Stimulated activated naive CD8-positive, alpha-beta T cell treated with anti-CD3 and anti-CD28 coated beads, Interleukin-15, Interleukin-2, amounts not matched to agents 100 U/mL and 50 U/mL, for 24 hours (primary cell): ENCODE data around the gene BRMS1.
A peak's percentile ranks its signal among the peaks of the same experiment; 100 is the strongest.
"Not testable (repeated sequence)": the region's sequence is repeated elsewhere in the genome, so short reads cannot be mapped to it uniquely, and the experiment has no call there.

Experiments used
- ATAC-seq: fragments of 150-1000 bp; cut with Tn5 transposase; one replicate; pipeline ENCODE4 v1.10.0; 2021
- DNase-seq: peaks from one replicate; pipeline ENCODE4 v3.0.0; 2021

Gene BRMS1, protein sequence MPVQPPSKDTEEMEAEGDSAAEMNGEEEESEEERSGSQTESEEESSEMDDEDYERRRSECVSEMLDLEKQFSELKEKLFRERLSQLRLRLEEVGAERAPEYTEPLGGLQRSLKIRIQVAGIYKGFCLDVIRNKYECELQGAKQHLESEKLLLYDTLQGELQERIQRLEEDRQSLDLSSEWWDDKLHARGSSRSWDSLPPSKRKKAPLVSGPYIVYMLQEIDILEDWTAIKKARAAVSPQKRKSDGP

DNA sequence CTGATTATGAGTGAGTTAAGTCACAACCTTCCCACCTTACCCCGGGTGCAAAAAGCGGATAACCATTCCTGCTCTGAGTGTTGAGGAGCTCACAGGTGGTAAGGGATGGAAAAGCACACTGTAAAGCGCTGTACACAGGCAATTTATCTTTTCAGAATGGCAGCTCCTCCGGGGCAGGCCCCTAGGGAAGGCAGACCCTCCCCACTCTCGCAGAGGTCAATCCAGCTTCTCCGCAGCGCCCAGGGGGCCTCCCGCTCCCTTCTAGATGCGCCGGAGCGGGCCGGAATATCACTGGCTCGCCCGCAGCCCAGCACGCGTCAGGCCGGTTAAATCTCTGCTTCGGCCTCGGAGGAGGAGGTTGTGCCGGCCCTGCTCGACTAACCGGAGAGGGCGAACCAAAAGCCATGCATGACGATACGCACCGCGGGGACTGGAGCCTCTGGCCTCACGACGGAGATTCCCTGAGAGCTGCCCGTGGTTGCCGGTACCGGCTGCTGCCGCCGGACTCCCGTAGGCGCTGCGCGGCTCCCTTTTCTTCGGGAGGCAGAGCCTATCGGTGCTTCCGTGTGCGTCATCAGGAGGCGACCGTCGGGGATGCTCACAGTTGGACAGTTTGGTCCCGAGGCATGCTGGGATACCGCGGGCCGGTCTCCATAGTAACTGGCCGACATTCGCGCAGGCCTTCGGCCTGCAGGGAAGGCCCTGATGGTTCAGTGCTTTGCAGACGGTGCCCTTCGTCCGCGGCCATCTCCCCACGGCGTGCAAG is at the start of gene BRMS1:
TSS of gene BRMS1 (minus strand) at position 555 of the 766 bp plus-strand sequence. CDS start 2,870 bp downstream, outside the sequence.
- DNase-seq, result peak; percentile 98
- ATAC-seq, result peak; percentile 82

DNA sequence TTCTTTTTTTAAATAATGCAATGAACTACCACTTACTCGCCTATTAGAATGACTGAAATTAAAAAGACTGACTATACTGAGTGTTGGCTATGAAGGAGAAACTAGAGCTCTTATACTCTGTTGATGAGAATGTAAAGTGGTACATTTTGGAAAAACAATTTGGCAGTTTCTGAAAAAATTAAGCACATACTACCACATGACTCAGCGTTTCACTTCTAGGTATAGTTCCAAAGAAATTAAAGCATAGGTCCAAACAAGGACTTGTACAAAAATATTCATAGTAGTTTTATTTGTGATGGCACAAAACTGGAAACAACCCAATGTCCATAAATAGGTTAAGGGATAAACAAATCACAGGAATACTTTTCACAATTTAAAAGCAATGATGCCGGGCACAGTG is 49.0 kb upstream of the BRMS1 start:
- DNase-seq (no peak), ATAC-seq (no peak)

DNA sequence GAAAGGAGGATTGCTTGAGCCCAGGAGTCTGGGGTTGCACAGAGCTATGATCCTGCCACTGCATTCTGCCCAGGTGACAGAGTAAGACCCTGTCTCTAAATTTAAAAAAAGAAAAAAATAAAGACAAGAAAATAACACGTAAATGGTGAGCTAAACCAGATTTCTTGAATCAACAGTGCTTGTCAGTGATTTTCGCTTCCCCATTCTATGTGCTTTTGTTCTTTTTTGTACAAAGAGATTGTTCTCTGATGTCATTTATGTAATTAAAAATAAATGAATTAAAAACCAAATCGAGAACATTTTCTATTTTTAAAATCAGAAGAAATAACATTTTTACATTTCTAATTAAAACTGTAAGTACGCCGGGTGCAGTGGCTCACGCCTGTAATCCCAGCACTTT is 46.4 kb upstream of the BRMS1 start:
- ATAC-seq (no peak), DNase-seq (no peak)

DNA sequence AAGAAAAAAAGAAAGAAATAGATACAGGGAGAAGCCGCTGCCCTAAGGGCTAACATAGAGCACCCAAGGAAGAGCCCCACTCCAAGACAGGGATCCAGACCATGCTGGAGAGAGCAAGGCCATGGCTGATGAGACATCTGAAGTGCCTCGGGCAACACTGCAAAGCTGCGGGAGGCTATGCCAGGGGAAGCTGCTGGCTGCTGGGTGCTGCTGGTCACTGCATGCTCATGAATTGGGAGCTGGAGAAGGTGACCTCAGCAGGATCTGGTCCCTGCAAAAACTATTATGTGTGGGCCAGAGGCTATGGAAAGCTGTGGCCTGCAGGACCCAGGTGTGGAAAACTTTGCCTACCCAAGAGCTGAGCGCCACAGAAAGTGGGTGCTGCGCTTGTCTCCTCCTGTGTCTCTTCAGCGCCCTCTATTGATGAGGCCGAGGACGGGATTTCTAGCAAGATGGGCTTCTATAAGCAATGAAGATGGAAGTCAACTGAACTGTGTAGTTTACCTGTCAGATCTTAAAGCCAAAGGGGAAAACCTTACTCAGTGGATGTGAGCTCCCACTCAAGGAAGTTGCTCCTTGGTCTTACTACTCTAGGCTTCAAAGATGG is 44.0 kb upstream of the BRMS1 start:
- peak; percentile 74 for ATAC-seq
- peak; percentile 73 for DNase-seq

DNA sequence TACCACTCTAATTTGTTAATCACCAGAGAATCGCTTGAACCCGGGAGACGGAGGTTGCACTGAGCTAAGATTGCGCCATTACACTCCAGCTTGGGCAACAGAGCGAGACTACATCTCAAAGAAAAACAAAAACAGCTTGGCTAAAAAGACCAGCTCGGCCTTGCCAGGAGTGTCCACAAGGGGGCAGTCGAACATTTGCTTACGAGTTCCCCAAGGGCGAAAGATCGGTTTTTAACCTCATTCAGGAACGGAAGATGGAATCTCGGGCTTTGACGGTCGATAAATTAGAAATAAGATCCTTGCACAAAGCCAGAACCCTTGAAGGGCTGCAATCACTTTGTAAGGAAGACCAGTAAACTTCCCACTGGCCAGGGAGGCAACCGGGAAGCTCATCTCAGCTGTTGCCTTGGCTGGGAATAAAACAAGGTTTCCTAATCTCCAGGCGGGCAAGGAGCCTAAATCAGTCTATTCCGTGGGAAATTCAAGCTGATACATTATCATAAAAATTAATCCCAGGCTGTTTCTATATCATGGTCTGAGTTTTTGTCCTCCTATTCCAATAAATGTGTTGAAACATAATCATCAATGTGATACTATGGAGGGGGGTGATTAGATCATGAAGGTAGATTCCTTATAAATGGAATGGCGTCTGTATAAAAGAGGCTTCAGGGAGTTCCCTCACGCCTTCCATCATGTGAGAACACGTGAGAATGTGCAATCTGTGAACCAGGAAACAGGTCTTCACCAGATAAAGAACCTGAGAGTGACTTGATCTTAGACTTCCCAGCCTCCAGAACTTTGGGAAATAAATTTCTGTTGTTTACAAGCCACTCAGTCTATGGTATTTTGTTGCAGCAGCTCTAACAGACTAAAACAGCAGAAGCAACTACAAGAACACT is 41.5 kb upstream of the BRMS1 start:
- ATAC-seq (peak; percentile 75), DNase-seq (peak; percentile 88)

DNA sequence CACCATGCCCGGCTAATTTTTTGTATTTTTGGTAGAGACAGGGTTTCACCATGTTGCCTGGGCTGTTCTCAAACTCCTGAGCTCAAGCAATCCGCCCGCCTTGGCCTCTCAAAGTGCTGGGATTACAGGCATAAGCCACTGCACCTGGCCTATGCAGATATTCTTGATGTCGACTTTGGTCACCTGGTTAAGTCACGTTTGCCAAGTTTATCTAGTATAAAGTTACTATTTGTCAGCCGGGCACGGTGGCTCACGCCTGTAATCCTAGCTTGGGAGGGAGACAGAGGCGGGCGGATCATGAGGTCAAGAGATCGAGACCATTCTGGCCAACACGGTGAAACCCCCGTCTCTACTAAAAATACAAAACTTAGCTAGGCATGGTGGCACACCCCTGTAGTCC is 39.4 kb upstream of the BRMS1 start:
- not testable (repeated sequence) for DNase-seq, ATAC-seq

DNA sequence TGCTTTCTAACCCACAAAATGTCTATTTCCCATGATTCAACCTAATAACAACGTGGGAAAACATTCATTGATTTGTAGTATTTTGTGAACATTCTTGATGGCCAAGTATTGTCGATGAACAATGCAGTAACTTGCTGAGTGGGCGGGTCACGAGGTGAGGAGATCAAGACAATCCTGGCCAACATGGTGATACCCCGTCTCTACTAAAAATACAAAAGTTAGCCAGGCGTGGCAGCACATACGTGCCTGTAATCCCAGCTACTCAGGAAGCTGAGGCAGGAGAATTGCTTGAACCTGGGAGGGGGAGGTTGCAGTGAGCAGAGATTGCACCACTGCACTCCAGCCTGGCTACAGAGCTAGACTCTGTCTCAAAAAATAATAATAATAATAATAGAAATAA is 35.4 kb upstream of the BRMS1 start:
- DNase-seq, ATAC-seq: not testable (repeated sequence)

DNA sequence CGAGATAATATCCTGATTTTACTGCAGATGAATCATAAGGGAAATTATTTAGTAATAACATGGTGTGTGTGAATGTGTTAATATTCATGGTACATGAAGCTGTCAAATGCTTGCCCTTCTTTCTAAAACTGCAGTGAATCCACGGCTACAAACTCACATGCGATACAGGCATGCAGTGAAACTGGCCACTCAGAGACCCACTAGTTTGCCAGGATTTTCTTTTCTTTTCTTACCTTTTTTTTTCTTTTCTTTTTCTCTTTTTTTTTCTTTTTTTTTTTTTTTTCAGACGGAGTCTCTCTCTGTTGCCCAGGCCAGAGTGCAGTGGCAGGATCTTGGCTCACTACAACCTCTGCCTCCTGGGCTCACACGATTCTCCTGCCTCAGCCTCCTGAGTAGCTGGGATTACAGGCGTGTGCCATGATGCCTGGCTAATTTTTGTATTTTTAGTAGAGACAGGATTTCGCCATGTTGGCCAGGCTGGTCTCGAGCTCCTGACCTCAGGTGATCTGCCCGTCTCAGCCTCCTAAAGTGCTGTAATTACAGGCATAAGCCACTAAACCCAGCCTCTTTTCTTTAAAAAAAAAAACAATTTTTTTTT is 28.9 kb upstream of the BRMS1 start:
- DNase-seq, ATAC-seq: not testable (repeated sequence)

DNA sequence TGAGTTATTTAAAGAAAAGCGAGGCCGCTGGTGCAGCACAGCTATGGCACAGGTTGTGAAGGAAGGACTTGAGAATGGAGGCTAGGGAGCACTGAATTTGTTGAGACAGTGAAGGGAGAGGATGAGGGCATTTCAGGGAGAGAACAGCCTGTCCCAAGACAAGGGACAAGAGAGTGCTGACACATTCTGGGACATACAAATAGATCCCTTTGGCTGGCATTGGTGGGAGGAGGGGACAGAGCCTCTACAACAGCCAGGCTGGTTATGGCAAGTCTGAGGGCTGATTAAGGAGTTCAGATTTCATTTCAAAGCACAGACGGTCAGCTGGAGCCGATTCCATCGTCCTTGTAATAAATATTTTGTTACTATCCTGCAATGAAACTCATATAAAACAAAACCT is 28.4 kb upstream of the BRMS1 start:
- DNase-seq (no peak), ATAC-seq (no peak)

DNA sequence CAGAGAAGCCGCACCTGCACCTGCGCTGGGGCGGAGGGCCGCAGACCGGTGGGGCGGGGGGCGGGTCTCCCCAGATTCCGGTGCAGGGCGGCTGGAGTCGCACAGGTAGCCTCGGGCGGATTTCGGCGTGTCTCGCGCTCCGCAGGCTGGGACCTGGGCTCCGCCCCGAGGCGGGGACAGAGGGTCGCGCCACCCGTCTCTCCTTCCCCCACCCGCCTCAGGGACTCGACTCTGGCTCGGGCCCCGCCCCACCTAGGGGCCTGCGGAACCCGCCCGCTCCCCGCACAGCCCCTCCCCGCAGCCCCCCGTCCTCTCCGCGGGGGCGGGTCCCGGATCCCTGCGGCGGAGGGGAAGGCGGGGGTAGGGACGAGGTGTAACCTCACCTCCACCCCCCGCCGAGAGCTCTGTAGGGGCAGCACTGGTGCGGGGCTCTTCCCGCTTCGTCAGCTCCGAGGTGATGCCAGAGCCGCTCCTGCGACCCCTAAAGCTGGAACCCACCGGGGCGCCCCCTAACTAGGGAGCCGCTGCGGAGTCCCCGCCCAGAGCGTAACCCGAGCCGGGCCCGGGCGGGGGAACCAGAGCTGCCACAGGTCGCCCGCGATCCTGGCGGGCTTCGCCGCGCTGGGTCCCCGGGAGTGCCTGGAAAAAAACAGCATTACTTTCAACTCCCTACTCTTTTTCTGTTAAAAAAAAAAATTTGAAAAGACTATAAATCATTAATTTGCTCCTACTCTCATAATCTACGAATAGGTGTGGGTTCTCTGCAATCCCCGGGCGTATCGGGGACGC is 26.9 kb upstream of the BRMS1 start, which contains the start of gene SLC29A2:
TSS of gene SLC29A2 (minus strand) at position 134 of the 789 bp plus-strand sequence. CDS start 169 bp downstream, outside the sequence.
- ATAC-seq (peak; percentile 90), DNase-seq (peak; percentile 83)

DNA sequence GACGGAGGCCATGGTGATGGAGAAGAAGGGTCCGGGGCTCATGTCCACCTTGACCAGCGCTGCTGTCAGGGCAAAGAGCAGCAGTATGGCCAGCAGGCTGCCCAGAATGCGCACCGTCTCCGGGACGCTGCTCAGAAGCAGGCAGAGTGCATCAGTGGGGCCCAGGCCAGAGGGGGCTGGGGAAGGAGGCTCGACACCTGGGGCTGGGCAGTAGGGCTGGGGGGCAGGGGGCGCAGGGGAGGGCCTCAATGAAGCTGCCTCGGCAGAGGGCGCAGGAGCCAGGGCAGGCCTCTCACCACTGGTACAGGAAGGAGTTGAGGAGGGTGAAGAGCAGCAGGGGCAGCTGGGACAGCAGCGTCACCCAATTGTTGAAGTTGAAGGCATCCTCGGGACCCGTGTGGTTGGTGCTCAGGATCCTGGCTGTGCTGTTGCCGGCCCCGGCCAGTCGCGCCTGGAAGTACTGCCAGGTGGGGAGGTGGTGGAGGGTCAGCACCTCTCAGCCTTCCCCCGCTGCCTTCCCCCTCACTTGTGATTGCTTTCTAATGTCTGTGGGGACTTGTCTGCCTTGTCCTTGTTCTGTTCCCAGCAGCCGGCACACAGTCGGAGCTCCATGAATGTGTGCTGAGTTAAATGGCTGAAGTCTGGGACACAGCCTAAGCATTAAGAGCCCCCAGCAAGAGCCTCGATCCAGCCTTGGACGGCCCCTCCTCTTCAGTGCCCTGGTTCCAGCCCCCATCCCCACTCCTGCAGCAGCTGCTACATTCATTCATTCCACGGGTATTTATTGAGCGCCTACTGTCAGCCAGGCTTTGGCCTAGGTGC is 24.4 kb upstream of the BRMS1 start:
- ATAC-seq (no peak), DNase-seq (no peak)

DNA sequence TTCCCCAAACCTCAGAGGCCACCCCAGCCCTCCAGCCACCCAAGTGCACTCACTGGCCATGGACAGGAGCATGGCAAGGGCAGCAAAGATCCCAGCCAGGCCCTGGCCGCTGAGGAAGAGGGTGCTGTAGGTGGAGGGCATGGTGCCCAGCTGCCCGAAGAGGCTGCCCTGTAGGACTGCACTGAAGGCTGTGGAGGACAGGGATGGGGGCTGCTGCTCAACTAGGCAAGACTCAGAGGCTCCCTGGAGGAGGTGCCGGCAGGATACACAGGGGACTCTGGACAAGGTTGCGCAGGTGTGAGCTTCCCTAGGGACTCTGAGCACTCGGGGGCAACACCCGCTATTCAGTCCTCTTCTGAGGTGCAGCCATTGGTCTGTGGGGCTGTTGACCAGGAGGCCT is 23.6 kb upstream of the BRMS1 start:
- DNase-seq (no peak), ATAC-seq (no peak)

DNA sequence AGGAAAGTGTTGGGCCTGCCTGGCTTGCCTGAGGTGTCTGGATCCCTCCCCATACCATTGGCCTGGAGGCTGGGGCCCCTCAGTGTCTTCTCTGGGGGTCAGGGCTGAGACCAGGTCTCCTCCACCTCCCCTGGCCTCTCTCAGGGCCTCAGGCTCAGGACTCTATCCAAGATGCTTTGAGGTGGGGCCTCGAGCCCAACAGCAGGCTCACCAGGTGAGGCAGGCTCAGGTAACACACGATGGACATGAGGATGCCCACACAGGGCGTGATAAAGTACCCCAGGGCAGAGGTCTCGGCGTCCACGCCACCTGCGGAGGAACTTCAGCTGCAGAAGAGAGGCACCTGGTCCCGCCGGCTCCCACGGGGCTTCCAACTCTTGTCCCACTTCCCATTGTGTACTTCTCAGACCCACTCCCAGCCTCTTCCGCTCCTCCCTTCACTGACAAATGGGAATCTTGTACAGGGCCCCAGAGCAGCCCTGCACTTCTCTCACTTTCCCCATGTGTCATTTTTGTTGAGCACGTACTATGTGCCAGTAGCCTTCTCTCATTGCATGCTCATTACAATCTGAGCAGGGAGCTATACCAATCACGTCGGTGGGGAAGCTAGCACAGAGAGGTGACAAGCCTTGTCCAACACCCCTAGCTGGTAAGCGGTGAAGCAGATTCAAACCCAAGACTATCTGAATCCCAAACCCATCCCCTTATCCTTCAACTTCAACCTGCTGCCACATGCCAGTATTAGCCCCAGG is 22.8 kb upstream of the BRMS1 start:
- DNase-seq (no peak), ATAC-seq (no peak)

DNA sequence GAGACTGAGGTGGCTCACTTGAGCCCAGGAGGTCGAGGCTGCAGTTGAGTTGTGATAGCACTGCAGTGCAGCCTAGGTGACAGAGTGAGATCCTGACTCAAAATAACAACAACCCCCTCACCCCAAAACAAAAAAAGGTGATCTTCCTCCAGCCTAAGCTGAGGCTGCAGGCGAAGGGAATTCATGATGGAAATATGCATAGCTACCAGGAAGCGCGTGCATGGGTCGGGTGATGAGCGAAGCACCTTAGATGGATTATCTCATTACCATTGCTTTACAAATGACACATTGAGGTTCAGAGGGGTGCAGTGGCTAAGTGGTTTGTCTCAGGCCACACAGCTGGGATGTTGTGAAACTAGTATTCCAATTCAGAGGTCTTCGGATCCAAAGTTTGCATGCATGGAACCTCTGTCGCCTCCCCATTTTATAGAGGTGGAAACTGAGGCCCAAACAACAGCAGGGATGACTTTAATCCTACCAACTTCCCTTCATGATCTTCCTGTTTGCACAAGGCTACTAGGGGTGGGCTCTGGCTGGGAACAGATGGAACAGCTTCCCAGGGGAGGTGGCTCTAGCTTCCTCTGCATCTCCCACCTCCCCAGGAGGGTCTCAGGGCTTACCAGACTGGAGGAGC is 22.1 kb upstream of the BRMS1 start:
- ATAC-seq, result no peak
- no peak for DNase-seq

DNA sequence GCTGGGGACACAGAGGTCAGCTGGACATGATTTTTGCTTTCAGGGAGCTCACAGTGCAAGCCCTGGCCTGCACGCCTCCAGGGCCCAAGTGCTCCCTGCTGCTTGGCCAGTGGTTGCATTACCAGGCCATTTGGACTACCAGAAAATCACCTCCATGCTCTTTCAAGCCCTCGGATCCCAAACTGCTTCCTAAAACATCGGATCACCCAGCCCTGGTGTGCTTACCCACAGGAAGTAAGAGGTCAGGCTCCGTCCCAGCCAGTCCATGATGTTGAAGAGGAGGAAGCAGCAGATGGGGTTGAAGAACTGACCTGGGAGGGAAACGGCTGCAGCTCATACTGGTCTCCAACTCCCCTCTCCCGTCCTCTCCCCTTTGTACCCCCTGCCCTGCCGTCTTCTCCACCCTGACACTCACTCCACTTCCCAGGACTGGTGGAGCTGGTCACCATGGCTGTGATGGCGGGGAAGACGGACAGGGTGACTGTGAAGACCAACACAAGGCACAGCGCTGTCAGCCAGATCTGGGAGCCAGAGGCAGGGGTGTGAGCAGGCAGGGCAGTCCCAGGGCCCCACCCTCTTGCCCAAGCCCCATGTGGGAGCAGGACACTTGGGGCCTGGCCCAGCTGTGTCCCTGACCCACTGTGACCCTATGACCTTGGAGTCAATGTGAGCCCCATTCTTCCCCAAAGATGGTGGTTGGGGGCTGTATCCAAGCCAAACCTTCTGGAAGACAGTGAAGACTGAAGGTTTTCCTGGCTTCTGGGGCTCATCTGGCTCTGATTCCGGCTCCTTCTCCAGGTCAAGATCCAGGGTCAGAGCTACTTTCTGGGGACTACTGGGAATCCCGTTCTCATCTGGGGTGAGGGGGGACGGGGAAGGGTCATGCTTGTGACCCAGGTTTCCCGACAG is 21.1 kb upstream of the BRMS1 start:
- no peak for DNase-seq
- no peak for ATAC-seq

DNA sequence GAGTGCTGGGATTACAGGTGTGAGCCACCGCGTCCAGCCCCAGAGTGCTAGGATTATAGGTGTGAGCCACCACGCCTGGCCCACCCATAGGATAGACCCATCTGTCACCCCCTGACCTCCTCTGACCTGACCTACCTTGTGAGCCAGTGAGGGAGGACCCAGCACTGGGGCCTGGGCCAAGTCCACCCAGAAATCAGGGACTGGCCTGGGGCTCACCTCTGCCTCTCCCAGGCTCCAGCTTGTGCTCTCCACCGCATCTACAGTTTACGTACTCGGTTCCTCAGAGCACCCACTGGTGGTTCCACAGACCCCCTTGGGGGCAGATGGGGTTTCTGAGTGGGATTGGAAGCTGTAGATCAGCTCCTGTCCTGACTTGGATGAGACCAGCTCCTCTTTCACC is 20.3 kb upstream of the BRMS1 start:
- DNase-seq (no peak), ATAC-seq (no peak)

DNA sequence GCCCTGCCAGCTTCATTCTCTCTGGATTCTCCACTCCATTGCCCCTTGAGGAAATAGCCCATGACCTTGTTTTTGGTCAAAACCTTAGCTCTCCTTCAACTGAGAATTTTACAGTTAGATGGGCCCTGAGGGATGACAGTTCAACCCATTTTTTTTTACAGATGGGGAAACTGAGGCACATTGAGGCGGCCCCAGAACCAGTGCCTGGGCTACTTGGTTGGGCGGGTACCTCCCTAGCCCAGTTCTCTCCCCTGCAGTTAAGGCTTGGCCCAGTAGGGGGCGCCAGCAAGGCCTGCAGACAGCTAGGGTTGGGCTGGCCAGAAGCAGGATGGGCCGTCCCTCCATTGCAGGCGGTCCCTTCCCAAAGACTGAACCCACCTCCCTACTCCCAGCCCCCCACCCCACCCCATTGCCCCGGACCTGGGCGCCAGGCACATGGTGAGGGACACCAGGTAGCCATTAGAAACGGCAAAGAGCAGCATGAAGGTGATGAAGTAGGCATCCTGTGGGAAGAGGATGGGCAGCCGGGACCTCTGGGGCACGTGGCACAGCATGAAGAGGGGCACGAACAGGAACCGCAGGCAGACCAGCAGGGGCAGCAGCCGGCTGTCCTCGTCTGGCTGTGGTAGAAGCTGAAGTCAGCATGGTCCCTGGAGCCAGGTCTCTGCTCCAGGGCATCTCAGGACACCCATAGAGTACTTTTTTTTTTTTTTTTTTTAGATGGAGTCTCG is 19.1 kb upstream of the BRMS1 start:
- peak; percentile 90 for DNase-seq

More for the DNA sequence above, 19.1 kb upstream of the BRMS1 start:
- peak; percentile 61 for ATAC-seq
